ENCODE measurements around the gene EPHA6.

GRCh38 chr3:97430601-97431000 is 616.2 kb downstream of the EPHA6 start:
- TF ChIP-seq POLR2A (IDR thresholded peaks at IDR 0.05; ENCODE audit: low read depth, low read length) (no peak), CTCF (IDR thresholded peaks at IDR 0.05; ENCODE audit: extremely low read depth in 1 of 2, insufficient read depth in 1 of 2, low read depth in 1 of 2, low read length in 2 of 2) (no peak), POLR2AphosphoS5 (IDR thresholded peaks at IDR 0.05; ENCODE audit: insufficient read depth, low read depth, low read length) (no peak), EZH2 (IDR thresholded peaks at IDR 0.05; ENCODE audit: borderline replicate concordance, low read depth, low read length, severe bottlenecking) (no peak)

All from endothelial cell of umbilical vein (primary cell).